Endodermal cell (in vitro differentiated cells): Measurements from ENCODE around the gene KIF6. TPM values are rescaled to one million over a fixed set of nuclear protein-coding genes. Genes with fewer than 3 reads are reported as not detected.

Experiments
- DNase-seq: peaks from one replicate; pipeline ENCODE4 v3.0.0-alpha.2; 2017
- H3K27ac ChIP-seq: 2 replicates; pipeline ENCODE4 v1.5.1; 2013; ENCODE audit warnings: mild to moderate bottlenecking, low read depth, low read length, moderate library complexity
- H3K27me3 ChIP-seq: 2 replicates; pipeline ENCODE4 v1.6.1; 2013; ENCODE audit warnings: mild to moderate bottlenecking, low read length, moderate library complexity; ENCODE audit not compliant: insufficient read depth, control insufficient read depth, poor library complexity, severe bottlenecking
- H3K36me3 ChIP-seq: 2 replicates; pipeline ENCODE4 v1.7.0; 2013; ENCODE audit warnings: mild to moderate bottlenecking, low read length, moderate library complexity; ENCODE audit not compliant: control insufficient read depth, insufficient read depth
- H3K4me1 ChIP-seq: one replicate; pipeline ENCODE4 v1.7.0; 2013; ENCODE audit warnings: low read length; ENCODE audit not compliant: control insufficient read depth, insufficient read depth
- H3K4me3 ChIP-seq: 2 replicates; pipeline ENCODE4 v1.5.1; 2013; ENCODE audit warnings: mild to moderate bottlenecking, low read length, moderate library complexity
- H3K9ac ChIP-seq: 2 replicates; pipeline ENCODE4 v1.6.1; 2013; ENCODE audit warnings: mild to moderate bottlenecking, low read length, moderate library complexity; ENCODE audit not compliant: poor library complexity, severe bottlenecking; ENCODE audit errors: extremely low read depth
- H3K9me3 ChIP-seq: 2 replicates; pipeline ENCODE4 v1.6.1; 2013; ENCODE audit warnings: mild to moderate bottlenecking, low read length, moderate library complexity; ENCODE audit not compliant: control insufficient read depth
- H3K27ac Mint-ChIP-seq: 2 replicates; pipeline ENCODE4 v1.8.0; 2020; ENCODE audit warnings: mixed read lengths
- H3K27me3 Mint-ChIP-seq: 2 replicates; pipeline ENCODE4 v1.8.0; 2021; ENCODE audit warnings: mild to moderate bottlenecking, mixed read lengths; ENCODE audit not compliant: insufficient read depth
- H3K36me3 Mint-ChIP-seq: 2 replicates; pipeline ENCODE4 v1.8.0; 2020; ENCODE audit warnings: low read depth, mixed read lengths
- H3K4me1 Mint-ChIP-seq: 2 replicates; pipeline ENCODE4 v1.8.0; 2020; ENCODE audit warnings: mixed read lengths
- H3K4me3 Mint-ChIP-seq: 2 replicates; pipeline ENCODE4 v1.8.0; 2020; ENCODE audit warnings: mild to moderate bottlenecking, moderate library complexity, mixed read lengths
- H3K9me3 Mint-ChIP-seq: 2 replicates; pipeline ENCODE4 v1.8.0; 2020; ENCODE audit warnings: mild to moderate bottlenecking, mixed read lengths
- CTCF ChIP-seq: fragments of 200-600 bp; sonication (generic); conservative IDR thresholded peaks from 2 replicates; pipeline ENCODE4 v1.5.0; 2021; ENCODE audit warnings: antibody characterized with exemption, mild to moderate bottlenecking
- WGBS, 2 experiments: methylation state at CpG; one replicate each; pipeline versions ENCODE4 v1.1.5 to v1.1.7; 2013; ENCODE audit warnings: missing lambda C conversion rate in 2 of 2, mixed read lengths in 1 of 2; ENCODE audit not compliant: insufficient coverage in 1 of 2, insufficient read length in 1 of 2; 5-methylcytosine and 5-hydroxymethylcytosine counted together
- total RNA-seq, 2 donors: library from RNA; stranded (reverse); fragmentation: NEBNext Ultra II Directional in 1 of 2; extraction: Animal tissue kit (Norgen Biotek cat#: 25700) in 1 of 2; gene quantifications; 2 replicates in 1 of 2; 3 replicates in 1 of 2; pipeline ENCODE4 v1.2.1, GENCODE V29; 2021

KIF6 gene
- total RNA-seq, 2 donors from 2014 or later, result 0.62 to 1.1 TPM

DNA sequence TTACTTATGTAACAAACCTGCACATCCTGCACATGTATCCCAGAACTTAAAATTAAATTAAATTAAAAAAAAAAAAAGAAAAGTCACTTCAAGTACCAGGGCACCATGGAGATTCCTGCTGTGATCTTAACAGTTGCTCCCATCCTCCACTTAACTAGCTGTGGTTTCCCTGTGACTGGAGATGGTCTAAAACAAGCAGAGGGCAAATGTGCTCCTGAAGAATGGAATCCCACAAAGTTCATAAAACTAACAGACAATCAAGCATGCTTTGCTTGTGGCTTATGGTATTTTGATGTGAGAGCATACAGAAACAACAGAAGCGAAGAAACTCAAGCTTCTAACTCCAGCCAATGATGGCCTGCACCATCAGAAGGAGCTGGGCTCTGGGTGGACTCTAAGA lies 249.1 kb downstream of the KIF6 start:
- Mint-ChIP-seq H3K36me3 (no peaks in the 10 kb centered on the region), H3K4me1 (no peaks in the 10 kb centered on the region), H3K27me3 (no peaks in the 10 kb centered on the region), H3K4me3 (no peak overlapping the region), H3K27ac (no peak overlapping the region), H3K9me3 (peaks cover 15% of the 10 kb centered on the region)
- Histone ChIP-seq H3K9me3 (no peaks in the 10 kb centered on the region), H3K9ac (no peak overlapping the region), H3K27ac (no peak overlapping the region), H3K4me1 (no peaks in the 10 kb centered on the region), H3K4me3 (no peak overlapping the region), H3K27me3 (no peaks in the 10 kb centered on the region), H3K36me3 (no peaks in the 10 kb centered on the region)
- DNase-seq, result no peak
- no peak for TF ChIP-seq CTCF
- WGBS, 2 experiments, result 86% methylated on average over 1 of the region's 1 CpG; no CpG with 5 or more reads in 1 of the 2 experiments

GRCh38 chr6:39471954-39472659 lies 253.1 kb downstream of the KIF6 start:
- peaks cover 24% of the 10 kb centered on the region for H3K9me3 ChIP-seq
- DNase-seq, result no peak
- no peak overlapping the region for H3K4me3 ChIP-seq
- no peaks in the 10 kb centered on the region for H3K27me3 ChIP-seq
- WGBS, 2 experiments, result 91 to 93% methylated on average over 3 to 5 of the region's 5 CpGs
- H3K36me3 Mint-ChIP-seq, result no peaks in the 10 kb centered on the region
- H3K27ac ChIP-seq, result no peak overlapping the region
- H3K27ac Mint-ChIP-seq, result no peak overlapping the region
- TF ChIP-seq CTCF, result no peak
- H3K4me1 ChIP-seq, result peaks cover 4% of the 10 kb centered on the region
- no peaks in the 10 kb centered on the region for H3K36me3 ChIP-seq
- H3K9ac ChIP-seq, result no peak overlapping the region
- H3K27me3 Mint-ChIP-seq, result peaks cover 4% of the 10 kb centered on the region
- no peak overlapping the region for H3K4me3 Mint-ChIP-seq
- peaks cover 4% of the 10 kb centered on the region for H3K4me1 Mint-ChIP-seq
- peaks cover 8% of the 10 kb centered on the region for H3K9me3 Mint-ChIP-seq

- Mint-ChIP-seq H3K27me3 (peaks cover 4% of the 10 kb centered on the region), H3K27ac (no peak overlapping the region), H3K4me3 (no peak overlapping the region), H3K4me1 (peaks cover 14% of the 10 kb centered on the region), H3K36me3 (no peaks in the 10 kb centered on the region), H3K9me3 (peaks cover 4% of the 10 kb centered on the region)
- no peaks in the 10 kb centered on the region for H3K27me3 ChIP-seq
- DNase-seq, result no peak
- H3K9me3 ChIP-seq, result peaks cover 24% of the 10 kb centered on the region
- no peak overlapping the region for H3K4me3 ChIP-seq
- no peak overlapping the region for H3K9ac ChIP-seq
- 80 to 83% methylated on average over 3 of the region's 3 CpGs for WGBS, 2 experiments
- no peak overlapping the region for H3K27ac ChIP-seq
- H3K36me3 ChIP-seq, result no peaks in the 10 kb centered on the region
- H3K4me1 ChIP-seq, result peaks cover 9% of the 10 kb centered on the region
- no peak for TF ChIP-seq CTCF
Observed at GRCh38 chr6:39470506-39470905, 254.7 kb downstream of the KIF6 start.
